ENCODE measurements around the gene ZNF280C.

GRCh38 chrX:130296743-130297142 is 28.0 kb upstream of the ZNF280C start:
- no peak for TF ChIP-seq YY1 (IDR thresholded peaks at IDR 0.05; ENCODE audit: insufficient read depth, insufficient replicate concordance, low read depth, low read length)
- TF ChIP-seq CTCF (CRISPR knock-in tag; IDR thresholded peaks at IDR 0.05): no peak
- no peak for TF ChIP-seq PRDM10 (CRISPR knock-in tag; IDR thresholded peaks at IDR 0.05; ENCODE audit: low read depth)
- TF ChIP-seq ZBTB7B (CRISPR knock-in tag; IDR thresholded peaks at IDR 0.05): no peak
- TF ChIP-seq ATF2 (CRISPR knock-in tag; IDR thresholded peaks at IDR 0.05): no peak
- TF ChIP-seq RNF219 (CRISPR knock-in tag; IDR thresholded peaks at IDR 0.05): no peak
- no peak for TF ChIP-seq JUND (CRISPR knock-in tag; IDR thresholded peaks at IDR 0.05)
- TF ChIP-seq POLR2A (IDR thresholded peaks at IDR 0.05; ENCODE audit: insufficient read depth in 1 of 2, low read depth in 2 of 2, low read length in 2 of 2): no peak
- TF ChIP-seq ATF3 (CRISPR knock-in tag; IDR thresholded peaks at IDR 0.05): no peak
- TF ChIP-seq RAD21 (CRISPR knock-in tag; IDR thresholded peaks at IDR 0.05): no peak
- no peak for TF ChIP-seq TRIM24 (CRISPR knock-in tag; IDR thresholded peaks at IDR 0.05)
- no peak for TF ChIP-seq BHLHE40 (IDR thresholded peaks at IDR 0.05; ENCODE audit: low read length)
